CD4-positive, alpha-beta T cell (primary cell): ENCODE measurements around the gene FBLN2. TPM values are rescaled to one million over a fixed set of nuclear protein-coding genes. Genes with fewer than 3 reads are reported as not detected.

Experiments
- ATAC-seq: fragments of 200-7000 bp; cut with Tn5 transposase; one replicate; pipeline ENCODE4 v1.10.0; 2022; ENCODE audit warnings: mild to moderate bottlenecking; ENCODE audit not compliant: poor library complexity
- CTCF ChIA-PET: fragments of 350-600 bp; sonication (Branson Sonifier 250); formaldehyde crosslinking; loops from one replicate; lab custom pipeline; 2021; ENCODE audit warnings: antibody characterized with exemption, inconsistent platforms; lab: Charles Lee
- POLR2A ChIA-PET: fragments of 350-600 bp; sonication (Branson Sonifier 250); formaldehyde crosslinking; loops from one replicate; lab custom pipeline; 2021; ENCODE audit warnings: antibody characterized with exemption, inconsistent platforms; lab: Charles Lee
- DNase-seq, 14 experiments: peaks; one replicate each; pipeline ENCODE4 v3.0.0-alpha.2; 2013 to 2020; ENCODE audit warnings: mixed read lengths in 2 of 14
- H3K27ac ChIP-seq, 2 donors: one replicate each; pipeline versions ENCODE4 v1.5.1 to v1.7.0; 2013; ENCODE audit warnings: low read length in 2 of 2, low read depth in 1 of 2, mild to moderate bottlenecking in 1 of 2
- H3K27me3 ChIP-seq, 2 experiments: 1 replicate in 1 of 2; 2 replicates in 1 of 2; pipeline versions ENCODE4 v1.6.1 to v1.7.0; 2013; ENCODE audit warnings: low read length in 2 of 2, control low read depth in 1 of 2, mild to moderate bottlenecking in 1 of 2, moderate library complexity in 1 of 2; ENCODE audit not compliant: insufficient read depth in 2 of 2, control insufficient read depth in 1 of 2
- H3K36me3 ChIP-seq: one replicate; pipeline ENCODE4 v1.6.1; 2013; ENCODE audit warnings: low read length, control low read depth; ENCODE audit not compliant: insufficient read depth
- H3K4me1 ChIP-seq: one replicate; pipeline ENCODE4 v1.6.1; 2013; ENCODE audit warnings: low read length, control low read depth; ENCODE audit not compliant: insufficient read depth
- H3K4me3 ChIP-seq: one replicate; pipeline ENCODE4 v1.5.1; 2013; ENCODE audit warnings: mild to moderate bottlenecking, low read length, moderate library complexity
- H3K9me3 ChIP-seq, 2 experiments: 1 replicate in 1 of 2; 2 replicates in 1 of 2; pipeline versions ENCODE4 v1.6.1 to v1.7.0; 2013; ENCODE audit warnings: low read length in 2 of 2, mild to moderate bottlenecking in 2 of 2, control low read depth in 1 of 2, moderate library complexity in 1 of 2; ENCODE audit not compliant: control insufficient read depth in 1 of 2, insufficient read depth in 1 of 2
- H3K27ac Mint-ChIP-seq: one replicate; pipeline ENCODE4 v1.8.0; 2020; ENCODE audit warnings: mixed read lengths
- H3K27me3 Mint-ChIP-seq: one replicate; pipeline ENCODE4 v1.8.0; 2021; ENCODE audit warnings: mixed read lengths
- H3K36me3 Mint-ChIP-seq: one replicate; pipeline ENCODE4 v1.8.0; 2021; ENCODE audit warnings: low read depth, mixed read lengths
- H3K4me1 Mint-ChIP-seq: one replicate; pipeline ENCODE4 v1.8.0; 2021; ENCODE audit warnings: low read depth, mixed read lengths
- H3K4me3 Mint-ChIP-seq: one replicate; pipeline ENCODE4 v1.8.0; 2020; ENCODE audit warnings: mild to moderate bottlenecking, mixed read lengths
- H3K9me3 Mint-ChIP-seq: one replicate; pipeline ENCODE4 v1.8.0; 2020; ENCODE audit warnings: mixed read lengths
- intact Hi-C, 2 experiments: fragments of 100-400 bp; cut with DNase I in 1 of 2; cut with micrococcal nuclease in 1 of 2; formaldehyde crosslinking; loops; one replicate each; pipeline versions ENCODE4 v1.15.1 to v1.9.0; 2023 to 2025; cut with DNase I, micrococcal nuclease
- total RNA-seq, 174 experiments: library from RNA in 2 of 174; stranded (reverse) in 2 of 174; gene quantifications; one replicate each; pipeline ENCODE4 v1.2.3 and lab custom pipeline; 2021 to 2026
- TF ChIP-seq, protein P1 (sequence below): fragments of 200-600 bp; IDR thresholded peaks from one replicate; pipeline ENCODE4 v1.8.0; 2022; ENCODE audit warnings: antibody characterized with exemption, mild to moderate bottlenecking

FBLN2 gene
- total RNA-seq, 2 experiments from 2014 or later: 0.19 to 0.25 TPM

DNA sequence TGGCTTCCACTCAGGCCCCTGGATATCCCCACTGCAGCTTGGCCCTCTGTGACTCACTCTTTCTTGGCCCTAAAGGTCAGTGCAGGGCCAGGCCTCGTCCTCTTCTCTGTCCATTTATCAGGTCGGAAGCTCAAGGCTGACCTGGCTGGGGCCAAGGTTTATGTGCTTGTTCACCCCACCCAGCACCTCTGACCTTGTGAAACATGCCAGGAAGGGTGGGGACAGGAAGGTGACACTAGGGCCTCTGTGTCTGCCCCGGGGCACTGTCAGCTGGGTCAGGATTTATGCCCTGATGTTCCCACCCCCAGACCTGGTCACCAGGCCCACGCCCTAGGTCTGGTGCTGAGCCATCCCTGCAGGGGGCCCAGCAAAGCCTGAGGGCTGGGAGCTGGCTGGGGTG lies 103.8 kb downstream of the FBLN2 start:
- Histone ChIP-seq H3K27me3 (peaks cover 7 to 8% of the 10 kb centered on the region in 2 experiments), H3K27ac (no peak overlapping the region), H3K9me3 (no peaks in the 10 kb centered on the region), H3K36me3 (no peaks in the 10 kb centered on the region), H3K4me3 (no peak overlapping the region), H3K4me1 (peaks cover 68% of the 10 kb centered on the region)
- TF ChIP-seq, protein P1, sequence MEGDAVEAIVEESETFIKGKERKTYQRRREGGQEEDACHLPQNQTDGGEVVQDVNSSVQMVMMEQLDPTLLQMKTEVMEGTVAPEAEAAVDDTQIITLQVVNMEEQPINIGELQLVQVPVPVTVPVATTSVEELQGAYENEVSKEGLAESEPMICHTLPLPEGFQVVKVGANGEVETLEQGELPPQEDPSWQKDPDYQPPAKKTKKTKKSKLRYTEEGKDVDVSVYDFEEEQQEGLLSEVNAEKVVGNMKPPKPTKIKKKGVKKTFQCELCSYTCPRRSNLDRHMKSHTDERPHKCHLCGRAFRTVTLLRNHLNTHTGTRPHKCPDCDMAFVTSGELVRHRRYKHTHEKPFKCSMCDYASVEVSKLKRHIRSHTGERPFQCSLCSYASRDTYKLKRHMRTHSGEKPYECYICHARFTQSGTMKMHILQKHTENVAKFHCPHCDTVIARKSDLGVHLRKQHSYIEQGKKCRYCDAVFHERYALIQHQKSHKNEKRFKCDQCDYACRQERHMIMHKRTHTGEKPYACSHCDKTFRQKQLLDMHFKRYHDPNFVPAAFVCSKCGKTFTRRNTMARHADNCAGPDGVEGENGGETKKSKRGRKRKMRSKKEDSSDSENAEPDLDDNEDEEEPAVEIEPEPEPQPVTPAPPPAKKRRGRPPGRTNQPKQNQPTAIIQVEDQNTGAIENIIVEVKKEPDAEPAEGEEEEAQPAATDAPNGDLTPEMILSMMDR: no peak
- H3K27me3 Mint-ChIP-seq: peaks cover 20% of the 10 kb centered on the region
- ChIA-PET POLR2A (interaction anchor here (0.9 to 5.1 kb wide), 5 partner anchors 173 to 304 kb away, joined by 3 to 35 read pairs (median 3); partner anchors contain the start of genes HDAC11 and WNT7A), CTCF (interaction anchor here (6.5 to 8.3 kb wide), 2 partner anchors 157 to 231 kb away, joined by 27 to 166 read pairs; partner anchors contain the start of gene WNT7A)
- peak in 1 of 14 experiments; percentile 32 for DNase-seq
- intact Hi-C loops: loop anchor here in 1 of 2 experiments (10.0 kb wide), 4 partner anchors 472 to 812 kb away; partner anchors contain the start of genes CHCHD4, LSM3, SLC6A6 and TMEM43
- H3K4me3 Mint-ChIP-seq: no peak overlapping the region
- no peaks in the 10 kb centered on the region for H3K36me3 Mint-ChIP-seq
- no peak for ATAC-seq
- H3K9me3 Mint-ChIP-seq: no peaks in the 10 kb centered on the region
- no peak overlapping the region for H3K27ac Mint-ChIP-seq
- H3K4me1 Mint-ChIP-seq: peaks cover 66% of the 10 kb centered on the region

DNA sequence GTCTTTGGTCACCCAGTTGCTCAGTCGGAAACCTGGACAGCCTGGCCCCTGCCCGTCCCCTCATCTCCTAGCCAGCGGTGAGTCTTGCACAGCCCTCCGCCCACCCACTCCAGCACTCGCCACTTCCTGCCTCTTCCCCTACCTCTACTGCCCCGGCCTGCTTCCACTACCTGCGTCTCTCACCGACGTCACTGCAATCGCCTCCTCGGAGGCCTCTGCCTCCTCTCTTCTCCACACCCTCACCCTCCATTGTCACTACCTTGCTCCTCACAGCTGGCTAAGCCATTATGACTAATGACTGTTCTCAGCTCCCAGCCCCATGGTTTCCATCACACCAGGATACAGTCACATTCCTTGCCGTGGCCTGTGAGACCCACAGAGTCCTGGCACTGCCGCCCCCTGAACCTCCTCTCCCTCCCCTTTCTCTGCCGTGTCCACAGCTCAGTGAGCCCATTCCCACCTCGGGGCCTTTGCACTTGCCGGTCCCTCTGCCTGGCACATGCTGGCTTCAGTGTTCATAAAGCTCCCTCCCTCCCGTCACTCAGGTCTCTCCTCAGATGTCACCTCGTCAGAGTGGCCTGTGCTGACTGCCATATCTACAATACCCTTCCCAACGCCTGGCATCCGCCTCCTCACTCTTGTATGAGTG lies 104.8 kb downstream of the FBLN2 start:
- CTCF ChIA-PET: interaction anchor here (0.9 to 8.3 kb wide), 3 partner anchors 8 to 230 kb away, joined by 3 to 166 read pairs (median 27); partner anchors contain the start of gene WNT7A
- Histone ChIP-seq H3K36me3 (no peaks in the 10 kb centered on the region), H3K27ac (peak overlapping the region in 1 of 2 donors; percentile 3), H3K4me1 (peaks cover 63% of the 10 kb centered on the region), H3K4me3 (no peak overlapping the region), H3K27me3 (peaks cover 2 to 4% of the 10 kb centered on the region in 2 experiments), H3K9me3 (no peaks in the 10 kb centered on the region)
- Mint-ChIP-seq H3K4me1 (peaks cover 59% of the 10 kb centered on the region), H3K27ac (peak overlapping the region; percentile 59), H3K4me3 (peak overlapping the region; percentile 14), H3K36me3 (no peaks in the 10 kb centered on the region), H3K27me3 (peaks cover 12% of the 10 kb centered on the region), H3K9me3 (no peaks in the 10 kb centered on the region)
- POLR2A ChIA-PET: interaction anchor here (0.9 to 5.1 kb wide), 7 partner anchors 174 to 305 kb away, joined by 3 to 35 read pairs (median 4); partner anchors contain the start of genes HDAC11 and WNT7A
- peak in 4 of 14 experiments; percentile 16 to 52 (median 32) for DNase-seq
- intact Hi-C loops: loop anchor here in 1 of 2 experiments (10.0 kb wide), 4 partner anchors 471 to 811 kb away; partner anchors contain the start of genes CHCHD4, LSM3, SLC6A6 and TMEM43
- TF ChIP-seq, protein P1: no peak
- ATAC-seq: no peak

DNA sequence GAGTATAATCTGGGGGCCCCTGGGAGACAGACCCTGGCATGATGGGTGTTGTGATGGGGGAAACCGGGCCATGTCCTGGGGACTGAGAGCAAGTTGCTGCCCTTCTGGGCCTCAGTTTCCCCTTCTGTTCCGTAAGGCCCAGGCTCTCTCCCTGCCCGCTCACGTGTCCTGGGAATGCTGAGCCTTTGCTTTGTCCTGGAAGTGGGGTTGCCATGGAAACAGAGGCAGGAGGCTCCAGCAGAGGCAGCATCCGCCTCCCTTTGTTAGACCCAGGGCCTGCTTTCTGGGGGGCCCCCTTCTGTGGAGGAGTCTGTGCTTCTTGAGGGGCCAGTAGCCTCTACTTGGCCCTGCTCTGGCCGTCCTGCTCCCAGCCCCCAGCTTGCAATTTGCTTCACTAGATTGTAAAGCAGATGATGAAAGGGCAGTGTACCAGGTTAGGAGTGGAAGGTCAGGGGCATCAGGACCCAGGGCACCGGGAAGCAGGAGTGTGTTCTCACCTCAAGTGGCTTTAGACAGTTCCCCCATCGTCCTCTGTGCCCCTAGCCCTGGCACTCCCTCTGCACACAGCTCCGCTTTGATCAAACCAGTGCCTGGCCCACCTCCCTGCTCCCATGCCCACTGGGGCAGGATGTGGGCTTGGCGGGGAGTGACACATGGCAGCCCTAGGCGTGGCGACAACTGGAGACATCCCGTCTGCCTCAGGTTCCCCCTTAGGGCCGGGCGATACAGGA lies 105.6 kb downstream of the FBLN2 start:
- Histone ChIP-seq H3K4me1 (peaks cover 63% of the 10 kb centered on the region), H3K27ac (no peak overlapping the region), H3K9me3 (no peaks in the 10 kb centered on the region), H3K27me3 (peaks cover 2 to 4% of the 10 kb centered on the region in 2 experiments), H3K4me3 (peak overlapping the region; percentile 28), H3K36me3 (no peaks in the 10 kb centered on the region)
- TF ChIP-seq, protein P1: no peak
- Mint-ChIP-seq H3K36me3 (no peaks in the 10 kb centered on the region), H3K9me3 (no peaks in the 10 kb centered on the region), H3K4me1 (peaks cover 59% of the 10 kb centered on the region), H3K4me3 (peak overlapping the region; percentile 51), H3K27me3 (peaks cover 12% of the 10 kb centered on the region), H3K27ac (peak overlapping the region; percentile 59)
- ChIA-PET POLR2A (interaction anchor here (0.7 to 5.1 kb wide), 7 partner anchors 172 to 384 kb away, joined by 3 to 35 read pairs (median 3); partner anchors contain the start of genes HDAC11 and WNT7A), CTCF (interaction anchor here (0.9 to 8.3 kb wide), 5 partner anchors 9 to 229 kb away, joined by 3 to 166 read pairs (median 5); partner anchors contain the start of gene WNT7A)
- peak; percentile 66 for ATAC-seq
- DNase-seq: peak in 12 of 14 experiments; percentile 24 to 81 (median 47)
- intact Hi-C loops: loop anchor here in 1 of 2 experiments (10.0 kb wide), 4 partner anchors 470 to 810 kb away; partner anchors contain the start of genes CHCHD4, LSM3, SLC6A6 and TMEM43
